Ectodermal cell (in vitro differentiated cells): ENCODE results near the gene OSBPL5.

Experiments
- H3K27ac ChIP-seq: 2 replicates; pipeline ENCODE4 v1.7.0; 2013; ENCODE audit warnings: mild to moderate bottlenecking, low read depth, low read length; ENCODE audit not compliant: insufficient read depth, poor library complexity, severe bottlenecking
- H3K27me3 ChIP-seq: 2 replicates; pipeline ENCODE4 v1.7.0; 2013; ENCODE audit warnings: mild to moderate bottlenecking, low read length; ENCODE audit not compliant: insufficient read depth, control insufficient read depth, poor library complexity, severe bottlenecking
- H3K36me3 ChIP-seq: one replicate; pipeline ENCODE4 v1.7.0; 2013; ENCODE audit warnings: low read length; ENCODE audit not compliant: control insufficient read depth, insufficient read depth
- H3K4me1 ChIP-seq: one replicate; pipeline ENCODE4 v1.7.0; 2013; ENCODE audit warnings: low read length; ENCODE audit not compliant: control insufficient read depth, insufficient read depth
- H3K4me3 ChIP-seq: 2 replicates; pipeline ENCODE4 v1.7.0; 2013; ENCODE audit warnings: low read depth, low read length, control low read depth; ENCODE audit not compliant: insufficient read depth
- H3K9me3 ChIP-seq: 2 replicates; pipeline ENCODE4 v1.7.0; 2013; ENCODE audit warnings: mild to moderate bottlenecking, low read length, moderate library complexity; ENCODE audit not compliant: control insufficient read depth
- WGBS, 2 experiments: methylation state at CpG; one replicate each; pipeline ENCODE4 v1.1.7; 2013; ENCODE audit warnings: missing lambda C conversion rate in 2 of 2; 5-methylcytosine and 5-hydroxymethylcytosine counted together

The OSBPL5 gene

GRCh38 chr11:3197044-3197695 is 32.1 kb upstream of the OSBPL5 start:
- Histone ChIP-seq H3K27me3 (peaks cover 9% of the 10 kb centered on the region), H3K36me3 (no peaks in the 10 kb centered on the region), H3K27ac (no peak overlapping the region), H3K4me1 (peaks cover 6% of the 10 kb centered on the region), H3K9me3 (no peaks in the 10 kb centered on the region), H3K4me3 (no peak overlapping the region)
- WGBS, 2 experiments: 92% methylated on average over 11 of the region's 11 CpGs

- peaks cover 1% of the 10 kb centered on the region for H3K27me3 ChIP-seq
Measured at GRCh38 chr11:3196161-3197043, 31.3 kb upstream of the OSBPL5 start.

GRCh38 chr11:3195251-3196160 is 30.4 kb upstream of the OSBPL5 start:
- no peak overlapping the region for H3K4me3 ChIP-seq
- no peak overlapping the region for H3K27ac ChIP-seq
- H3K27me3 ChIP-seq: no peaks in the 10 kb centered on the region
- H3K9me3 ChIP-seq: no peaks in the 10 kb centered on the region
- no peaks in the 10 kb centered on the region for H3K36me3 ChIP-seq
- WGBS, 2 experiments: 83 to 84% methylated on average over 22 of the region's 22 CpGs
- peaks cover 6% of the 10 kb centered on the region for H3K4me1 ChIP-seq

More at GRCh38 chr11:3196161-3197043, 31.3 kb upstream of the OSBPL5 start:
- no peaks in the 10 kb centered on the region for H3K36me3 ChIP-seq
- no peaks in the 10 kb centered on the region for H3K9me3 ChIP-seq
- 79 to 82% methylated on average over 23 of the region's 23 CpGs for WGBS, 2 experiments
- peaks cover 6% of the 10 kb centered on the region for H3K4me1 ChIP-seq
- H3K27ac ChIP-seq: no peak overlapping the region
- H3K4me3 ChIP-seq: no peak overlapping the region

- 90 to 92% methylated on average over 12 of the region's 12 CpGs for WGBS, 2 experiments
- Histone ChIP-seq H3K27me3 (no peaks in the 10 kb centered on the region), H3K36me3 (no peaks in the 10 kb centered on the region), H3K4me1 (peaks cover 11% of the 10 kb centered on the region), H3K4me3 (no peak overlapping the region), H3K27ac (no peak overlapping the region), H3K9me3 (no peaks in the 10 kb centered on the region)
Measured at GRCh38 chr11:3194016-3194816, 29.1 kb upstream of the OSBPL5 start.

- no peaks in the 10 kb centered on the region for H3K36me3 ChIP-seq
- WGBS, 2 experiments: 84 to 85% methylated on average over 19 of the region's 19 CpGs
- H3K9me3 ChIP-seq: no peaks in the 10 kb centered on the region
- no peaks in the 10 kb centered on the region for H3K27me3 ChIP-seq
- H3K4me1 ChIP-seq: peaks cover 16% of the 10 kb centered on the region
- no peak overlapping the region for H3K4me3 ChIP-seq
- no peak overlapping the region for H3K27ac ChIP-seq
Measured at GRCh38 chr11:3193373-3194015, 28.4 kb upstream of the OSBPL5 start.

GRCh38 chr11:3192511-3193372 is 27.6 kb upstream of the OSBPL5 start:
- Histone ChIP-seq H3K27ac (no peak overlapping the region), H3K36me3 (no peaks in the 10 kb centered on the region), H3K4me1 (peaks cover 16% of the 10 kb centered on the region), H3K27me3 (no peaks in the 10 kb centered on the region), H3K9me3 (no peaks in the 10 kb centered on the region), H3K4me3 (no peak overlapping the region)
- 87 to 91% methylated on average over 14 of the region's 14 CpGs for WGBS, 2 experiments

GRCh38 chr11:3191586-3192324 is 26.6 kb upstream of the OSBPL5 start:
- no peak overlapping the region for H3K27ac ChIP-seq

GRCh38 chr11:3190600-3190999 is 25.5 kb upstream of the OSBPL5 start:
- no peaks in the 10 kb centered on the region for H3K36me3 ChIP-seq
- no peaks in the 10 kb centered on the region for H3K27me3 ChIP-seq
- WGBS, 2 experiments: 75 to 76% methylated on average over 6 of the region's 6 CpGs
- no peak overlapping the region for H3K4me3 ChIP-seq
- H3K4me1 ChIP-seq: peaks cover 16% of the 10 kb centered on the region
- no peaks in the 10 kb centered on the region for H3K9me3 ChIP-seq
- H3K27ac ChIP-seq: no peak overlapping the region

More at GRCh38 chr11:3191586-3192324, 26.6 kb upstream of the OSBPL5 start:
- H3K27me3 ChIP-seq: no peaks in the 10 kb centered on the region
- WGBS, 2 experiments: 94 to 96% methylated on average over 19 of the region's 19 CpGs
- peaks cover 16% of the 10 kb centered on the region for H3K4me1 ChIP-seq
- no peaks in the 10 kb centered on the region for H3K9me3 ChIP-seq
- no peaks in the 10 kb centered on the region for H3K36me3 ChIP-seq
- H3K4me3 ChIP-seq: no peak overlapping the region
